WTC11 (cell line): Measurements from ENCODE around the gene SCAF4.
A peak's percentile ranks its signal among the peaks of the same experiment; 100 is the strongest.

Experiments
- HMGA2 ChIP-seq: fragments of 250-450 bp; sonication (Bioruptor Pico); IDR thresholded peaks from 2 replicates; pipeline ENCODE4 v1.4.0; 2021; ENCODE audit warnings: mild to moderate bottlenecking, moderate library complexity
- IRF2 ChIP-seq: sonication (generic); formaldehyde crosslinking; IDR thresholded peaks from 2 replicates; pipeline ENCODE4 v1.8.0; 2022; ENCODE audit warnings: low read depth, missing genetic modification reagents, borderline replicate concordance
- PREB ChIP-seq: sonication (generic); formaldehyde crosslinking; IDR thresholded peaks from 2 replicates; pipeline ENCODE4 v1.8.1; 2022; ENCODE audit warnings: mild to moderate bottlenecking, missing genetic modification reagents, moderate library complexity, borderline replicate concordance
- SMAD4 ChIP-seq: sonication (generic); formaldehyde crosslinking; IDR thresholded peaks from 2 replicates; pipeline ENCODE4 v1.8.0; 2022; ENCODE audit warnings: mild to moderate bottlenecking, missing genetic modification reagents
- TEAD4 ChIP-seq: sonication (generic); formaldehyde crosslinking; IDR thresholded peaks from 2 replicates; pipeline ENCODE4 v1.8.0; 2022; ENCODE audit warnings: mild to moderate bottlenecking, missing genetic modification reagents
- TF ChIP-seq, protein P1 (sequence below): fragments of 200-600 bp; IDR thresholded peaks from 2 replicates; pipeline ENCODE4 v1.8.0; 2022; ENCODE audit warnings: antibody characterized with exemption

DNA sequence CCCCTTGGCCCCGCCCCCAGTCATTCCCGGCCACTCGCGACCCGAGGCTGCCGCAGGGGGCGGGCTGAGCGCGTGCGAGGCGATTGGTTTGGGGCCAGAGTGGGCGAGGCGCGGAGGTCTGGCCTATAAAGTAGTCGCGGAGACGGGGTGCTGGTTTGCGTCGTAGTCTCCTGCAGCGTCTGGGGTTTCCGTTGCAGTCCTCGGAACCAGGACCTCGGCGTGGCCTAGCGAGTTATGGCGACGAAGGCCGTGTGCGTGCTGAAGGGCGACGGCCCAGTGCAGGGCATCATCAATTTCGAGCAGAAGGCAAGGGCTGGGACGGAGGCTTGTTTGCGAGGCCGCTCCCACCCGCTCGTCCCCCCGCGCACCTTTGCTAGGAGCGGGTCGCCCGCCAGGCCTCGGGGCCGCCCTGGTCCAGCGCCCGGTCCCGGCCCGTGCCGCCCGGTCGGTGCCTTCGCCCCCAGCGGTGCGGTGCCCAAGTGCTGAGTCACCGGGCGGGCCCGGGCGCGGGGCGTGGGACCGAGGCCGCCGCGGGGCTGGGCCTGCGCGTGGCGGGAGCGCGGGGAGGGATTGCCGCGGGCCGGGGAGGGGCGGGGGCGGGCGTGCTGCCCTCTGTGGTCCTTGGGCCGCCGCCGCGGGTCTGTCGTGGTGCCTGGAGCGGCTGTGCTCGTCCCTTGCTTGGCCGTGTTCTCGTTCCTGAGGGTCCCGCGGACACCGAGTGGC is 72.2 kb downstream of the SCAF4 start, which contains the start of gene SOD1:
- TF ChIP-seq, protein P1, sequence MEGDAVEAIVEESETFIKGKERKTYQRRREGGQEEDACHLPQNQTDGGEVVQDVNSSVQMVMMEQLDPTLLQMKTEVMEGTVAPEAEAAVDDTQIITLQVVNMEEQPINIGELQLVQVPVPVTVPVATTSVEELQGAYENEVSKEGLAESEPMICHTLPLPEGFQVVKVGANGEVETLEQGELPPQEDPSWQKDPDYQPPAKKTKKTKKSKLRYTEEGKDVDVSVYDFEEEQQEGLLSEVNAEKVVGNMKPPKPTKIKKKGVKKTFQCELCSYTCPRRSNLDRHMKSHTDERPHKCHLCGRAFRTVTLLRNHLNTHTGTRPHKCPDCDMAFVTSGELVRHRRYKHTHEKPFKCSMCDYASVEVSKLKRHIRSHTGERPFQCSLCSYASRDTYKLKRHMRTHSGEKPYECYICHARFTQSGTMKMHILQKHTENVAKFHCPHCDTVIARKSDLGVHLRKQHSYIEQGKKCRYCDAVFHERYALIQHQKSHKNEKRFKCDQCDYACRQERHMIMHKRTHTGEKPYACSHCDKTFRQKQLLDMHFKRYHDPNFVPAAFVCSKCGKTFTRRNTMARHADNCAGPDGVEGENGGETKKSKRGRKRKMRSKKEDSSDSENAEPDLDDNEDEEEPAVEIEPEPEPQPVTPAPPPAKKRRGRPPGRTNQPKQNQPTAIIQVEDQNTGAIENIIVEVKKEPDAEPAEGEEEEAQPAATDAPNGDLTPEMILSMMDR, result no peak
- TF ChIP-seq PREB (CRISPR knock-in tag), result no peak
- no peak; the same call in 1 of the 2 replicates for TF ChIP-seq IRF2
- 0 out of 2 replicates have a peak, but pooled peaks have one; percentile 48 for TF ChIP-seq SMAD4 (CRISPR knock-in tag)
- TF ChIP-seq TEAD4 (CRISPR knock-in tag), result peak; percentile 25; the same call in 1 of the 2 replicates
- TF ChIP-seq HMGA2 (CRISPR knock-in tag), result no peak
